Body of pancreas (tissue), 4 donors: ENCODE data around the gene CENPQ.

Experiments
- CTCF ChIP-seq, 7 experiments: fragments of 450-650 bp in 4 of 7; fragments of 200-600 bp in 3 of 7; sonication (generic) in 3 of 7; IDR thresholded peaks; one replicate each; pipeline ENCODE4 v1.5.1; 2016 to 2019; ENCODE audit warnings: antibody characterized with exemption in 7 of 7
- POLR2A ChIP-seq, 3 donors: fragments of 450-650 bp; IDR thresholded peaks; one replicate each; pipeline ENCODE4 v1.6.1; 2016; ENCODE audit warnings: antibody characterized with exemption in 3 of 3, mild to moderate bottlenecking in 2 of 3

GRCh38 chr6:49463612-49463967 lies 420 bp downstream of the CENPQ start:
- TF ChIP-seq POLR2A (IDR thresholded peaks at IDR 0.05) (no peak), CTCF (IDR thresholded peaks at IDR 0.05) (no peak)
